BJ (cell line): Measurements from ENCODE around the gene CAD. TPM values are rescaled to one million over a fixed set of nuclear protein-coding genes. Genes with fewer than 3 reads are reported as not detected.
"Not testable (repeated sequence)": the region's sequence is repeated elsewhere in the genome, so short reads cannot be mapped to it uniquely, and the experiment has no call there.

ENCODE experiments used
- CTCF ChIA-PET: fragments of 350-600 bp; formaldehyde crosslinking; extraction: SDS; loops from one replicate; lab custom pipeline; 2021; ENCODE audit warnings: antibody characterized with exemption, inconsistent platforms; lab: Yijun Ruan, JAX
- POLR2A ChIA-PET: fragments of 300-600 bp; sonication (Branson Sonifier 250); formaldehyde crosslinking; extraction: SDS; loops from one replicate; lab custom pipeline; 2021; ENCODE audit warnings: antibody characterized with exemption; lab: Charles Lee
- DNase-seq: peaks from one replicate; pipeline ENCODE4 v3.0.0-alpha.2; 2011; ENCODE audit warnings: low read depth
- H3K27me3 ChIP-seq: 2 replicates; pipeline ENCODE4 v1.6.0; 2011; ENCODE audit warnings: low read length; ENCODE audit not compliant: control insufficient read depth, insufficient read depth
- H3K36me3 ChIP-seq: 2 replicates; pipeline ENCODE4 v1.5.1; 2011; ENCODE audit warnings: low read length; ENCODE audit not compliant: control insufficient read depth, insufficient read depth
- H3K4me3 ChIP-seq: 2 replicates; pipeline ENCODE4 v1.5.1; 2011; ENCODE audit warnings: low read depth, mild to moderate bottlenecking, control low read depth, low read length
- CTCF ChIP-seq: IDR thresholded peaks from 2 replicates; pipeline ENCODE4 v1.5.1; 2011; ENCODE audit warnings: low read depth, mild to moderate bottlenecking, control low read depth, inconsistent platforms, low read length, moderate library complexity; ENCODE audit not compliant: insufficient read depth
- polyA plus RNA-seq: library from polyadenylated mRNA; depleted of rRNA; stranded (reverse); fragments of >200 nt; gene quantifications from 2 replicates; pipeline ENCODE4 v1.2.3, GENCODE V29; 2011

Gene CAD
- polyA plus RNA-seq, 1 experiment = 26.6 TPM

GRCh38 chr2:27265536-27265870 lies 48.3 kb downstream of the CAD start:
- Histone ChIP-seq H3K36me3 (no peaks in the 10 kb centered on the region), H3K4me3 (no peak overlapping the region), H3K27me3 (peaks cover 54% of the 10 kb centered on the region)
- TF ChIP-seq CTCF = no peak
- no peak for DNase-seq
- POLR2A ChIA-PET = no interaction called here
- CTCF ChIA-PET = interaction anchor here (1.0 to 7.9 kb wide), 15 partner anchors 8 to 96 kb away, joined by 3 to 64 read pairs (median 4); partner anchors contain the start of gene TRIM54

GRCh38 chr2:27268296-27268695 lies 51.1 kb downstream of the CAD start:
- peaks cover 36% of the 10 kb centered on the region for H3K27me3 ChIP-seq
- POLR2A ChIA-PET, DNase-seq, H3K36me3 ChIP-seq, H3K4me3 ChIP-seq: not testable (repeated sequence)
- CTCF ChIA-PET = interaction anchor here (7.9 kb wide), 1 partner anchor 13 kb away, joined by 64 read pairs; the partner anchor contains the start of gene TRIM54

- no peak for TF ChIP-seq CTCF
- peaks cover 24% of the 10 kb centered on the region for H3K27me3 ChIP-seq
- H3K36me3 ChIP-seq = no peaks in the 10 kb centered on the region
- DNase-seq = no peak
- POLR2A ChIA-PET = no interaction called here
- CTCF ChIA-PET = interaction anchor here (1.1 to 4.9 kb wide), 2 partner anchors 11 to 33 kb away, joined by 7 to 48 read pairs; partner anchors contain the start of gene TRIM54
- H3K4me3 ChIP-seq = no peak overlapping the region
Measured at GRCh38 chr2:27270131-27270530, 53.0 kb downstream of the CAD start.

- no peak for TF ChIP-seq CTCF
- CTCF ChIA-PET = interaction anchor here (4.9 kb wide), 1 partner anchor 10 kb away, joined by 48 read pairs; the partner anchor contains the start of gene TRIM54
- H3K36me3 ChIP-seq = no peaks in the 10 kb centered on the region
- DNase-seq = no peak
- H3K27me3 ChIP-seq = peaks cover 19% of the 10 kb centered on the region
- H3K4me3 ChIP-seq = no peak overlapping the region
- POLR2A ChIA-PET = no interaction called here
Measured at GRCh38 chr2:27270670-27271069, 53.5 kb downstream of the CAD start.

GRCh38 chr2:27271631-27272340 lies 54.6 kb downstream of the CAD start:
- peaks cover 17% of the 10 kb centered on the region for H3K27me3 ChIP-seq
- ChIA-PET CTCF (interaction anchor here (1.3 to 4.9 kb wide), 3 partner anchors 9 to 32 kb away, joined by 3 to 48 read pairs (median 14); partner anchors contain the start of gene TRIM54), POLR2A (no interaction called here)
- DNase-seq = no peak
- TF ChIP-seq CTCF = no peak
- H3K4me3 ChIP-seq = no peak overlapping the region
- H3K36me3 ChIP-seq = no peaks in the 10 kb centered on the region

- POLR2A ChIA-PET, DNase-seq, H3K36me3 ChIP-seq, H3K4me3 ChIP-seq: not testable (repeated sequence)
- peaks cover 13% of the 10 kb centered on the region for H3K27me3 ChIP-seq
- CTCF ChIA-PET = interaction anchor here (1.2 to 4.9 kb wide), 5 partner anchors 8 to 31 kb away, joined by 3 to 48 read pairs (median 7); partner anchors contain the start of gene TRIM54
Measured at GRCh38 chr2:27272537-27273522, 55.7 kb downstream of the CAD start.
